WTC11 (cell line): ENCODE data around the gene SHISAL1.

Experiments used
- CBFB ChIP-seq: sonication (generic); formaldehyde crosslinking; IDR thresholded peaks from 2 replicates; pipeline ENCODE4 v1.8.1; 2022; ENCODE audit warnings: mild to moderate bottlenecking, low read depth, missing genetic modification reagents
- FOXJ3 ChIP-seq: sonication (generic); formaldehyde crosslinking; IDR thresholded peaks from 2 replicates; pipeline ENCODE4 v1.9.0; 2021; ENCODE audit warnings: missing genetic modification reagents, mild to moderate bottlenecking, borderline replicate concordance
- FOXP1 ChIP-seq: sonication (generic); formaldehyde crosslinking; IDR thresholded peaks from 2 replicates; pipeline ENCODE4 v1.8.0; 2022; ENCODE audit warnings: missing genetic modification reagents, mild to moderate bottlenecking, moderate library complexity, borderline replicate concordance
- TCF7 ChIP-seq: sonication (generic); formaldehyde crosslinking; IDR thresholded peaks from 2 replicates; pipeline ENCODE4 v1.8.0; 2022; ENCODE audit warnings: mild to moderate bottlenecking, low read depth, missing genetic modification reagents, moderate library complexity
- ZSCAN18 ChIP-seq: fragments of 250-450 bp; sonication (Bioruptor Pico); IDR thresholded peaks from 2 replicates; pipeline ENCODE4 v2.1.2; 2022; ENCODE audit warnings: mild to moderate bottlenecking, moderate library complexity
- TF ChIP-seq, protein P1 (sequence below): fragments of 200-600 bp; IDR thresholded peaks from 2 replicates; pipeline ENCODE4 v1.8.0; 2022; ENCODE audit warnings: antibody characterized with exemption
- TF ChIP-seq, protein P2 (sequence below): sonication (generic); formaldehyde crosslinking; IDR thresholded peaks from 2 replicates; pipeline ENCODE4 v1.8.1; 2023; ENCODE audit warnings: mild to moderate bottlenecking, missing genetic modification reagents, borderline replicate concordance

DNA sequence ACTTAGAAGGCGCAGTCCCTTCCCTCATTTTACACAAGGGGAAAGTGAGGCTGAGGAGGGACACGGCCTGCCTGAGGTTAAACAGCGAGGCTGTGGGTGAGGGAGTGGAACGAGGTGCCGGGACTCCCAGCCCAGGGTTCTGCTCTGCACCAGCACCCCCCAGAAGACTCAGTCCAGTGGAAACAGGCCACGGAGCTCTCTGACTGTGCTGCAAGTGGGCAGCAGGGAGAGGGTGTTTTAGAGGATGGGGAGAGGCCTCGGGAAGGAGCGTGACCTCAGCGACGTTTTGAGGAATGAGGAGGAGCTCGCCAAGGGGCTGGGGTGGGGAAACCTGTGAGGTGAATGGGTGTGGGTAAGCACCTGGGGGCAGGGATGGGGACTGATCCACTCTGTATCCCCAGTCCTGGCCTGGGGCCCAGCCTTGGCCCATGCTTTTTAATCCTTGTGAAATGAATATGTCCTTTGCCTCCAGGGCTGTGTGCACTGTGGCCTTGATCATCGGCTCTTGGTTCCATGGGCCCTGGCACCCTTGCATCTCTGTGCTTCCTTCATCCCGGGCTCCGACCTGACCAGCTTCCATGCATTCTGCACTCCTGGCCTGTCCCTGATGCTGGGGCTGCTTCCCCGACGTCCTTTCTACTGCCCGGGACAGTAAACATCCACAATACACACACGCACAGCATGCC, 44.2 kb downstream of the SHISAL1 start:
- no peak for TF ChIP-seq FOXP1 (CRISPR knock-in tag)
- TF ChIP-seq, protein P1, sequence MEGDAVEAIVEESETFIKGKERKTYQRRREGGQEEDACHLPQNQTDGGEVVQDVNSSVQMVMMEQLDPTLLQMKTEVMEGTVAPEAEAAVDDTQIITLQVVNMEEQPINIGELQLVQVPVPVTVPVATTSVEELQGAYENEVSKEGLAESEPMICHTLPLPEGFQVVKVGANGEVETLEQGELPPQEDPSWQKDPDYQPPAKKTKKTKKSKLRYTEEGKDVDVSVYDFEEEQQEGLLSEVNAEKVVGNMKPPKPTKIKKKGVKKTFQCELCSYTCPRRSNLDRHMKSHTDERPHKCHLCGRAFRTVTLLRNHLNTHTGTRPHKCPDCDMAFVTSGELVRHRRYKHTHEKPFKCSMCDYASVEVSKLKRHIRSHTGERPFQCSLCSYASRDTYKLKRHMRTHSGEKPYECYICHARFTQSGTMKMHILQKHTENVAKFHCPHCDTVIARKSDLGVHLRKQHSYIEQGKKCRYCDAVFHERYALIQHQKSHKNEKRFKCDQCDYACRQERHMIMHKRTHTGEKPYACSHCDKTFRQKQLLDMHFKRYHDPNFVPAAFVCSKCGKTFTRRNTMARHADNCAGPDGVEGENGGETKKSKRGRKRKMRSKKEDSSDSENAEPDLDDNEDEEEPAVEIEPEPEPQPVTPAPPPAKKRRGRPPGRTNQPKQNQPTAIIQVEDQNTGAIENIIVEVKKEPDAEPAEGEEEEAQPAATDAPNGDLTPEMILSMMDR = no peak
- no peak for TF ChIP-seq ZSCAN18
- TF ChIP-seq, protein P2, sequence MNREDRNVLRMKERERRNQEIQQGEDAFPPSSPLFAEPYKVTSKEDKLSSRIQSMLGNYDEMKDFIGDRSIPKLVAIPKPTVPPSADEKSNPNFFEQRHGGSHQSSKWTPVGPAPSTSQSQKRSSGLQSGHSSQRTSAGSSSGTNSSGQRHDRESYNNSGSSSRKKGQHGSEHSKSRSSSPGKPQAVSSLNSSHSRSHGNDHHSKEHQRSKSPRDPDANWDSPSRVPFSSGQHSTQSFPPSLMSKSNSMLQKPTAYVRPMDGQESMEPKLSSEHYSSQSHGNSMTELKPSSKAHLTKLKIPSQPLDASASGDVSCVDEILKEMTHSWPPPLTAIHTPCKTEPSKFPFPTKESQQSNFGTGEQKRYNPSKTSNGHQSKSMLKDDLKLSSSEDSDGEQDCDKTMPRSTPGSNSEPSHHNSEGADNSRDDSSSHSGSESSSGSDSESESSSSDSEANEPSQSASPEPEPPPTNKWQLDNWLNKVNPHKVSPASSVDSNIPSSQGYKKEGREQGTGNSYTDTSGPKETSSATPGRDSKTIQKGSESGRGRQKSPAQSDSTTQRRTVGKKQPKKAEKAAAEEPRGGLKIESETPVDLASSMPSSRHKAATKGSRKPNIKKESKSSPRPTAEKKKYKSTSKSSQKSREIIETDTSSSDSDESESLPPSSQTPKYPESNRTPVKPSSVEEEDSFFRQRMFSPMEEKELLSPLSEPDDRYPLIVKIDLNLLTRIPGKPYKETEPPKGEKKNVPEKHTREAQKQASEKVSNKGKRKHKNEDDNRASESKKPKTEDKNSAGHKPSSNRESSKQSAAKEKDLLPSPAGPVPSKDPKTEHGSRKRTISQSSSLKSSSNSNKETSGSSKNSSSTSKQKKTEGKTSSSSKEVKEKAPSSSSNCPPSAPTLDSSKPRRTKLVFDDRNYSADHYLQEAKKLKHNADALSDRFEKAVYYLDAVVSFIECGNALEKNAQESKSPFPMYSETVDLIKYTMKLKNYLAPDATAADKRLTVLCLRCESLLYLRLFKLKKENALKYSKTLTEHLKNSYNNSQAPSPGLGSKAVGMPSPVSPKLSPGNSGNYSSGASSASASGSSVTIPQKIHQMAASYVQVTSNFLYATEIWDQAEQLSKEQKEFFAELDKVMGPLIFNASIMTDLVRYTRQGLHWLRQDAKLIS (CRISPR knock-in tag) = no peak
- no peak for TF ChIP-seq TCF7 (CRISPR knock-in tag)
- no peak for TF ChIP-seq CBFB (CRISPR knock-in tag)
- TF ChIP-seq FOXJ3 (CRISPR knock-in tag) = no peak
